GM21737 (cell line): ENCODE measurements around the gene SRSF10.
"Not testable (repeated sequence)": the region's sequence is repeated elsewhere in the genome, so short reads cannot be mapped to it uniquely, and the experiment has no call there.

Experiments used
- ATAC-seq: cut with Tn5 transposase; IDR thresholded peaks from one replicate; pipeline ENCODE4 v1.9.1; 2021; ENCODE audit warnings: mild to moderate bottlenecking, moderate library complexity; ENCODE audit not compliant: unreplicated experiment

Gene SRSF10

GRCh38 chr1:23999156-23999671 is 19.1 kb upstream of the SRSF10 start:
- no peak for ATAC-seq

- ATAC-seq: no peak
Observed at GRCh38 chr1:23997812-23998211, 17.7 kb upstream of the SRSF10 start.

GRCh38 chr1:23996700-23997229 is 16.6 kb upstream of the SRSF10 start:
- no peak for ATAC-seq

GRCh38 chr1:23995431-23995837 is 15.3 kb upstream of the SRSF10 start:
- no peak for ATAC-seq

GRCh38 chr1:23992011-23992410 is 11.9 kb upstream of the SRSF10 start:
- not testable (repeated sequence) for ATAC-seq

GRCh38 chr1:23989263-23989662 is 9.1 kb upstream of the SRSF10 start:
- ATAC-seq: no peak

- not testable (repeated sequence) for ATAC-seq
Observed at GRCh38 chr1:23987038-23987437, 6.9 kb upstream of the SRSF10 start.

- ATAC-seq: no peak
Observed at GRCh38 chr1:23984417-23985186, 4.5 kb upstream of the SRSF10 start.

- peak; percentile 28 for ATAC-seq
Observed at GRCh38 chr1:23980728-23981070, 572 bp upstream of the SRSF10 start.

- no peak for ATAC-seq
Observed at GRCh38 chr1:23979387-23979880, 693 bp downstream of the SRSF10 start.

- ATAC-seq: no peak
Observed at GRCh38 chr1:23978805-23979204, 1.3 kb downstream of the SRSF10 start.

- no peak for ATAC-seq
Observed at GRCh38 chr1:23977854-23978191, 2.3 kb downstream of the SRSF10 start.

- no peak for ATAC-seq
Observed at GRCh38 chr1:23977187-23977853, 2.8 kb downstream of the SRSF10 start.

GRCh38 chr1:23967871-23968270 is 12.3 kb downstream of the SRSF10 start:
- no peak for ATAC-seq

GRCh38 chr1:23966973-23967493 is 13.1 kb downstream of the SRSF10 start:
- ATAC-seq: no peak

- no peak for ATAC-seq
Observed at GRCh38 chr1:23964790-23965740, 15.1 kb downstream of the SRSF10 start.

- no peak for ATAC-seq
Observed at GRCh38 chr1:23964235-23964668, 15.9 kb downstream of the SRSF10 start.

- ATAC-seq: no peak
Observed at GRCh38 chr1:23963617-23964234, 16.4 kb downstream of the SRSF10 start.

- ATAC-seq: no peak
Observed at GRCh38 chr1:23960291-23961020, 19.7 kb downstream of the SRSF10 start.
